Testis (tissue), 2 donors: ENCODE measurements around the gene MUC5AC.

Source experiments
- POLR2A ChIP-seq: fragments of 450-650 bp; IDR thresholded peaks from one replicate; pipeline ENCODE4 v1.6.1; 2017; ENCODE audit warnings: antibody characterized with exemption, mild to moderate bottlenecking, moderate library complexity
- TF ChIP-seq, protein P1 (sequence below), 3 experiments: fragments of 450-650 bp in 2 of 3; fragments of 200-600 bp in 1 of 3; sonication (generic) in 1 of 3; IDR thresholded peaks; one replicate each; pipeline ENCODE4 v1.5.1; 2016 to 2019; ENCODE audit warnings: antibody characterized with exemption in 3 of 3, mild to moderate bottlenecking in 2 of 3, moderate library complexity in 1 of 3

DNA sequence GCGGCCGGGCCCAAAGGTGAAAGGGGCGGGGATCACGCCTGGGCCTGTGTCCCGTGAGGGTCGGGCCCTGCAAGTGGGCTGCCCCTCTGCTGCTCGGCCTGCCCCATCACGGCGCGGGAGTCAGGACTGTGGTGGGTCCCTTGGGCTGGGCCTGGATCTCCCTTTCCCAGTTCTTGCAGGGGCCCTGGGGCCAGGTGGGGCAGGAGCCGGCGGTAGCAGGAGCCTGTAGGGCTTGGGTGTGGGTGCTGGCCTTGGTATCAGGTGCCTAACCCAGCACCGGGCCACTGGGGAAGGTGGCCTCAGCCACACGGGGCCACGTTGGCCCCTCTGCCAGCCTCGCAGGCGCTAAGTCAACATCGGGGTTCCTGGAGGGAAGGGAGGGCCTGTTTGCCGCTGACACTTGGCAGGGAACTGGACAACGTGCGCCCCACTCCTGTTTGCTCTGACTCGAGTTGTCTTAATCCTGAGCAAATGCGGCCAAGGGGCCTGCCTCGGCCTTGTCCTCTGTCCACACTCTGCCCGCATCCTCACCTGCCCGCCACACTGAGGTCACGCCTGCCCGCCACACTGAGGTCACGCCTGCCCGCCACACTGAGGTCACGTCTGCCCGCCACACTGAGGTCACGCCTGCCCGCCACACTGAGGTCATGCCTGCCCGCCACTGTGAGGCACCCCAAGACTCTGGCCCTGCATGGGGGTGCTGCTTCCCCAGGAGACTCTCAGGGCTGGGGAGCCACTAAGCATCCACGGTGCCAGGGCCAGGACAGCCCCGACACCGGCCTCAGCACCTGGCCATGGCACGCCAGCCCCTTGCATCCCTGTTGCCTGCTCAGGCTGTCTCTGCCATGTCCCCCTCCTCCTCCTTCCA, 50.9 kb downstream of the MUC5AC start:
- TF ChIP-seq, protein P1, sequence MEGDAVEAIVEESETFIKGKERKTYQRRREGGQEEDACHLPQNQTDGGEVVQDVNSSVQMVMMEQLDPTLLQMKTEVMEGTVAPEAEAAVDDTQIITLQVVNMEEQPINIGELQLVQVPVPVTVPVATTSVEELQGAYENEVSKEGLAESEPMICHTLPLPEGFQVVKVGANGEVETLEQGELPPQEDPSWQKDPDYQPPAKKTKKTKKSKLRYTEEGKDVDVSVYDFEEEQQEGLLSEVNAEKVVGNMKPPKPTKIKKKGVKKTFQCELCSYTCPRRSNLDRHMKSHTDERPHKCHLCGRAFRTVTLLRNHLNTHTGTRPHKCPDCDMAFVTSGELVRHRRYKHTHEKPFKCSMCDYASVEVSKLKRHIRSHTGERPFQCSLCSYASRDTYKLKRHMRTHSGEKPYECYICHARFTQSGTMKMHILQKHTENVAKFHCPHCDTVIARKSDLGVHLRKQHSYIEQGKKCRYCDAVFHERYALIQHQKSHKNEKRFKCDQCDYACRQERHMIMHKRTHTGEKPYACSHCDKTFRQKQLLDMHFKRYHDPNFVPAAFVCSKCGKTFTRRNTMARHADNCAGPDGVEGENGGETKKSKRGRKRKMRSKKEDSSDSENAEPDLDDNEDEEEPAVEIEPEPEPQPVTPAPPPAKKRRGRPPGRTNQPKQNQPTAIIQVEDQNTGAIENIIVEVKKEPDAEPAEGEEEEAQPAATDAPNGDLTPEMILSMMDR (IDR thresholded peaks at IDR 0.05): no peak
- TF ChIP-seq POLR2A: no peak
